RWPE2 (cell line): Measurements from ENCODE around the gene XPR1.

ENCODE experiments used
- ATAC-seq: fragments of 200-7000 bp; cut with Tn5 transposase; 3 replicates; pipeline ENCODE4 v1.9.1; 2021; ENCODE audit warnings: low read depth
- DNase-seq: peaks from one replicate; pipeline ENCODE4 v3.0.0-alpha.2; 2020; ENCODE audit warnings: low spot score
- H3K27ac ChIP-seq: fragments of 450-650 bp; 2 replicates; pipeline ENCODE4 v1.5.1; 2017; ENCODE audit warnings: mild to moderate bottlenecking; ENCODE audit not compliant: poor library complexity, severe bottlenecking
- H3K27me3 ChIP-seq: fragments of 250-450 bp; sonication (Bioruptor Pico); 2 replicates; pipeline ENCODE4 v1.5.1; 2021; ENCODE audit warnings: mild to moderate bottlenecking, moderate library complexity; ENCODE audit not compliant: insufficient read depth, poor library complexity, severe bottlenecking
- H3K36me3 ChIP-seq: fragments of 250-450 bp; sonication (Bioruptor Pico); 2 replicates; pipeline ENCODE4 v1.5.1; 2020; ENCODE audit warnings: low read depth, mild to moderate bottlenecking, moderate library complexity
- H3K4me1 ChIP-seq: fragments of 250-450 bp; sonication (Bioruptor Pico); 2 replicates; pipeline ENCODE4 v1.5.1; 2021; ENCODE audit warnings: mild to moderate bottlenecking, moderate library complexity; ENCODE audit not compliant: insufficient read depth, poor library complexity, severe bottlenecking
- H3K4me3 ChIP-seq: fragments of 250-450 bp; sonication (Bioruptor Pico); 2 replicates; pipeline ENCODE4 v1.5.1; 2021; ENCODE audit warnings: mild to moderate bottlenecking, moderate library complexity; ENCODE audit not compliant: severe bottlenecking
- H3K9me3 ChIP-seq: fragments of 250-450 bp; sonication (Bioruptor Pico); 2 replicates; pipeline ENCODE4 v1.5.1; 2021; ENCODE audit warnings: mild to moderate bottlenecking, moderate library complexity; ENCODE audit not compliant: severe bottlenecking
- TF ChIP-seq, protein P1 (sequence below): fragments of 450-650 bp; IDR thresholded peaks from one replicate; pipeline ENCODE4 v1.5.1; 2017; ENCODE audit warnings: mild to moderate bottlenecking, moderate library complexity; ENCODE audit not compliant: poor library complexity, severe bottlenecking

XPR1 gene

DNA sequence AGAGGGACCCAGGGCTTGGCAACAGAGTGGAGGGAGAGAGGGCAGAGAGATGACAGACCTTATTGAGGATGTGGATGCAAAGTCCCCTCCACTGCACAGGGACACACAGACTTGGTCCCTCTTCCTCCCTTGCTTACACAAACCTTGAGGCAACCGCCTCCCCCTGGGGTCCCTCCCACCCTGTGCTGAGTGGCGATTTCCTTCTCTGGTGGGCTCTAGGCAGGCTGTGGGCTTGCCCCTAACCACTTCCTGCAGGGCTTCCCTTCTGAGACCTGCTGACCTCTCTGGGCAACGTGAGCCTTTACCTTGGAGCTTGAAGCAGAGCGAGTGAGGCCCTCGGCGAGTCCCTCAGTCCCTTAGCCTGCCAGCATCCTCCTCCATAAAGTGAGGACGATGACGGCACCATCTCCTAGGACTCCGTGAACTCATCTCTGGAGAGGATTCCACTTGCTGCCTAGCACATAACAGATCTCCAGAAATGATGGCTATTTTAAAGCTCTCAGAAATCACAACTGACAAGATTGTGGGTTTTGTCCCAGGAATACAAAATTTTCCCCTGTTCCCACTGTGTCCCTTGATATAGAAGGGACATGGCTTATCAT, 305.9 kb downstream of the XPR1 start:
- DNase-seq (no peak), ATAC-seq (no peak)
- Histone ChIP-seq H3K4me1 (no peaks in the 10 kb centered on the region), H3K4me3 (no peak overlapping the region), H3K27ac (no peak overlapping the region), H3K27me3 (no peaks in the 10 kb centered on the region), H3K36me3 (no peaks in the 10 kb centered on the region), H3K9me3 (no peaks in the 10 kb centered on the region)
- TF ChIP-seq, protein P1, sequence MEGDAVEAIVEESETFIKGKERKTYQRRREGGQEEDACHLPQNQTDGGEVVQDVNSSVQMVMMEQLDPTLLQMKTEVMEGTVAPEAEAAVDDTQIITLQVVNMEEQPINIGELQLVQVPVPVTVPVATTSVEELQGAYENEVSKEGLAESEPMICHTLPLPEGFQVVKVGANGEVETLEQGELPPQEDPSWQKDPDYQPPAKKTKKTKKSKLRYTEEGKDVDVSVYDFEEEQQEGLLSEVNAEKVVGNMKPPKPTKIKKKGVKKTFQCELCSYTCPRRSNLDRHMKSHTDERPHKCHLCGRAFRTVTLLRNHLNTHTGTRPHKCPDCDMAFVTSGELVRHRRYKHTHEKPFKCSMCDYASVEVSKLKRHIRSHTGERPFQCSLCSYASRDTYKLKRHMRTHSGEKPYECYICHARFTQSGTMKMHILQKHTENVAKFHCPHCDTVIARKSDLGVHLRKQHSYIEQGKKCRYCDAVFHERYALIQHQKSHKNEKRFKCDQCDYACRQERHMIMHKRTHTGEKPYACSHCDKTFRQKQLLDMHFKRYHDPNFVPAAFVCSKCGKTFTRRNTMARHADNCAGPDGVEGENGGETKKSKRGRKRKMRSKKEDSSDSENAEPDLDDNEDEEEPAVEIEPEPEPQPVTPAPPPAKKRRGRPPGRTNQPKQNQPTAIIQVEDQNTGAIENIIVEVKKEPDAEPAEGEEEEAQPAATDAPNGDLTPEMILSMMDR, result no peak

DNA sequence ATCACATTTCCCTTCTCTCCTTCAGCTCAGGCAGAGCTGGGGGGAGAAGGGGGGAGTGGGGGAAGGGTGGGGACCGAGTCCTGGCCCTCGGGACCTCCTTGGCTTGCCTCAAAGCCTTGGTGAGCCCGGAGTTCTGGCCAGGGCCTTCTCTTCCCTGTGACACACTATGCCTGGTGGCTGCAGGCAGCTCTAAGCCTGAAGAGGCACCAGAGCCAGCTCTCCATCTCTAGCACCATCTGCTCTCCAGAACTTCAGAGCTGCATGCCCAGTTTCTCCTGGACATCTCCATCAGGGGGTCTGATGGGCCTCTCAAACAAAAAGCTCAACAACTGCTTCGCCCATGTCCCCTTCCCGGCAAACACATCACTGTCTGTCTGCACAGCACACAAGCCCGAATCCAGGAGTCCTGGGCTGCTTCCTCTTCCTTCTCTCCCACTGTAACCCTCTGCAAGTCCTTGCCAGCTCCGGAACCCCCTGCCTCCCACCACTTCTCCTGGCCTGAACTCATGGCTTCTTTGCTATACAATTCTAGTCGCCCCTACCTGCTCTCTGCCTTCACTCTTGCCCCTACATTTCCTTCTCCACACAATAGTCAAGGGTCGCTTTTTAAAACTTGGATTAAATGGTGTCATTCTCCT, 307.4 kb downstream of the XPR1 start:
- ATAC-seq (no peak), DNase-seq (no peak)
- Histone ChIP-seq H3K36me3 (no peaks in the 10 kb centered on the region), H3K9me3 (no peaks in the 10 kb centered on the region), H3K27me3 (no peaks in the 10 kb centered on the region), H3K4me3 (no peak overlapping the region), H3K27ac (no peak overlapping the region), H3K4me1 (no peaks in the 10 kb centered on the region)
- TF ChIP-seq, protein P1, result no peak

DNA sequence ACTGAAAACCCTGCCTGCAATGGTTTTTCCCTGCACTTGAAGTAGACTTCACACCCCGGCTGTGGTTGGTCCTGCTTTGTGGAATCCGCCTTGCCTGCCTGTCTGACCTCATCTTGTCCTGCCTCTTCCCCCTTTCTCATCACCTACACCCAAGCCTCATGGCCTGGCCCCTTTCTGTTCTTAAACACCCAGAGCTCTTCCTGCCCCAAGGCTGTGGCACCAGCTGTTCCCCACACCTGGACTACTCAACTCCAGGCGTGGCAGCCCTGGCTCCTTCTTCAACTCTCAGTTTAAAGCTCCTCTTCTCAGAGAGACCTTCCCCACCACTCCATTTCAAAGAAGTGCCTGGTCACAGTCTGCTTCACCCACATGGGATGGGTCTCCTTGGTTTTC, 307.9 kb downstream of the XPR1 start:
- TF ChIP-seq, protein P1, result no peak
- ATAC-seq (no peak), DNase-seq (no peak)
- no peaks in the 10 kb centered on the region for H3K27me3 ChIP-seq
- no peaks in the 10 kb centered on the region for H3K9me3 ChIP-seq
- no peaks in the 10 kb centered on the region for H3K36me3 ChIP-seq
- H3K27ac ChIP-seq, result no peak overlapping the region
- no peak overlapping the region for H3K4me3 ChIP-seq
- H3K4me1 ChIP-seq, result no peaks in the 10 kb centered on the region
